Epithelial cell of prostate (primary cell): ENCODE results near the gene TMUB2.

Experiments used
- DNase-seq: peaks from one replicate; pipeline ENCODE4 v3.0.0-alpha.2; 2011; ENCODE audit warnings: low read depth, low spot score
- H3K27ac ChIP-seq: fragments of 450-650 bp; 2 replicates; pipeline ENCODE4 v1.5.1; 2017; ENCODE audit warnings: mild to moderate bottlenecking

The TMUB2 gene

GRCh38 chr17:44200478-44201155 lies 13.8 kb downstream of the TMUB2 start:
- H3K27ac ChIP-seq: peak overlapping the region; percentile 98
- DNase-seq: no peak

GRCh38 chr17:44202756-44203155 lies 16.0 kb downstream of the TMUB2 start:
- H3K27ac ChIP-seq: peak overlapping the region; percentile 16
- no peak for DNase-seq

GRCh38 chr17:44203731-44204440 lies 17.1 kb downstream of the TMUB2 start:
- peak overlapping the region; percentile 16 for H3K27ac ChIP-seq
- no peak for DNase-seq

GRCh38 chr17:44204441-44204882 lies 17.7 kb downstream of the TMUB2 start:
- no peak for DNase-seq
- peak overlapping the region; percentile 16 for H3K27ac ChIP-seq

GRCh38 chr17:44205962-44206824 lies 19.4 kb downstream of the TMUB2 start:
- DNase-seq: no peak
- no peak overlapping the region for H3K27ac ChIP-seq

- DNase-seq: no peak
- no peak overlapping the region for H3K27ac ChIP-seq
Measured at GRCh38 chr17:44206825-44207155, 20.0 kb downstream of the TMUB2 start.

- no peak for DNase-seq
- no peak overlapping the region for H3K27ac ChIP-seq
Measured at GRCh38 chr17:44207319-44207718, 20.5 kb downstream of the TMUB2 start.

GRCh38 chr17:44207743-44208142 lies 21.0 kb downstream of the TMUB2 start:
- H3K27ac ChIP-seq: peak overlapping the region; percentile 71
- no peak for DNase-seq

- peak overlapping the region; percentile 71 for H3K27ac ChIP-seq
- DNase-seq: no peak
Measured at GRCh38 chr17:44209786-44210341, 23.1 kb downstream of the TMUB2 start.

GRCh38 chr17:44210342-44211192 lies 23.8 kb downstream of the TMUB2 start:
- H3K27ac ChIP-seq: peak overlapping the region; percentile 71
- no peak for DNase-seq

GRCh38 chr17:44211281-44212265 lies 24.8 kb downstream of the TMUB2 start:
- H3K27ac ChIP-seq: no peak overlapping the region
- DNase-seq: no peak

- H3K27ac ChIP-seq: no peak overlapping the region
- DNase-seq: no peak
Measured at GRCh38 chr17:44212507-44213402, 26.0 kb downstream of the TMUB2 start.

GRCh38 chr17:44213403-44214229 lies 26.8 kb downstream of the TMUB2 start:
- H3K27ac ChIP-seq: no peak overlapping the region
- DNase-seq: no peak

GRCh38 chr17:44214230-44214494 lies 27.4 kb downstream of the TMUB2 start:
- no peak for DNase-seq
- no peak overlapping the region for H3K27ac ChIP-seq

GRCh38 chr17:44214896-44215295 lies 28.1 kb downstream of the TMUB2 start:
- no peak overlapping the region for H3K27ac ChIP-seq
- DNase-seq: no peak

- DNase-seq: no peak
- H3K27ac ChIP-seq: no peak overlapping the region
Measured at GRCh38 chr17:44216173-44216572, 29.4 kb downstream of the TMUB2 start.

- no peak for DNase-seq
- no peak overlapping the region for H3K27ac ChIP-seq
Measured at GRCh38 chr17:44216694-44217093, 29.9 kb downstream of the TMUB2 start.
